Progenitor cell of endocrine pancreas (in vitro differentiated cells): ENCODE results near the gene MIGA1. TPM values are rescaled to one million over a fixed set of nuclear protein-coding genes. Genes with fewer than 3 reads are reported as not detected.
"Not testable (repeated sequence)": the region's sequence is repeated elsewhere in the genome, so short reads cannot be mapped to it uniquely, and the experiment has no call there.

ENCODE experiments used
- DNase-seq: peaks from one replicate; pipeline ENCODE4 v3.0.0; 2021; ENCODE audit warnings: low spot score; ENCODE audit not compliant: unreplicated experiment
- H3K27ac Mint-ChIP-seq: 2 replicates; pipeline ENCODE4 v1.8.0; 2021; ENCODE audit warnings: mild to moderate bottlenecking, moderate library complexity, mixed read lengths
- H3K27me3 Mint-ChIP-seq: 2 replicates; pipeline ENCODE4 v1.8.0; 2021; ENCODE audit warnings: mixed read lengths
- H3K36me3 Mint-ChIP-seq: 2 replicates; pipeline ENCODE4 v1.8.0; 2022; ENCODE audit warnings: mixed read lengths; ENCODE audit not compliant: insufficient read depth
- H3K4me1 Mint-ChIP-seq: 2 replicates; pipeline ENCODE4 v1.8.0; 2021; ENCODE audit warnings: low read depth, mixed read lengths
- H3K4me3 Mint-ChIP-seq: 2 replicates; pipeline ENCODE4 v1.8.0; 2021; ENCODE audit warnings: low read depth, mild to moderate bottlenecking, moderate library complexity, mixed read lengths
- H3K9me3 Mint-ChIP-seq: 2 replicates; pipeline ENCODE4 v1.8.0; 2021; ENCODE audit warnings: low read depth, mixed read lengths
- CTCF ChIP-seq: fragments of 200-600 bp; sonication (generic); IDR thresholded peaks from one replicate; pipeline ENCODE4 v1.5.0; 2021; ENCODE audit warnings: antibody characterized with exemption, mild to moderate bottlenecking; ENCODE audit not compliant: unreplicated experiment
- total RNA-seq: library from RNA; stranded (reverse); gene quantifications from 2 replicates; pipeline ENCODE4 v1.2.1, GENCODE V29; 2021

Gene MIGA1
- total RNA-seq, 1 donor from 2014 or later: 14.9 TPM

- H3K36me3 Mint-ChIP-seq: peaks cover 28% of the 10 kb centered on the region
- H3K27ac Mint-ChIP-seq: no peak overlapping the region
- H3K9me3 Mint-ChIP-seq: peaks cover 7% of the 10 kb centered on the region
- no peak for DNase-seq
- TF ChIP-seq CTCF: no peak
- H3K27me3 Mint-ChIP-seq: no peaks in the 10 kb centered on the region
- no peak overlapping the region for H3K4me3 Mint-ChIP-seq
- H3K4me1 Mint-ChIP-seq: peaks cover 16% of the 10 kb centered on the region
These were observed 3.7 kb downstream of the MIGA1 start for GRCh38 chr1:77783141-77783540.

GRCh38 chr1:77786093-77786741, 6.8 kb downstream of the MIGA1 start:
- not testable (repeated sequence) for DNase-seq, H3K27ac Mint-ChIP-seq, H3K4me3 Mint-ChIP-seq, H3K4me1 Mint-ChIP-seq, H3K9me3 Mint-ChIP-seq, H3K27me3 Mint-ChIP-seq
- peaks cover 42% of the 10 kb centered on the region for H3K36me3 Mint-ChIP-seq

- Mint-ChIP-seq H3K36me3 (peaks cover 10% of the 10 kb centered on the region), H3K4me3 (no peak overlapping the region), H3K27me3 (no peaks in the 10 kb centered on the region), H3K9me3 (no peaks in the 10 kb centered on the region), H3K4me1 (peaks cover 6% of the 10 kb centered on the region), H3K27ac (no peak overlapping the region)
- no peak for DNase-seq
- no peak for TF ChIP-seq CTCF
These were observed 15.1 kb downstream of the MIGA1 start for GRCh38 chr1:77794550-77794949.

- DNase-seq: no peak
- Mint-ChIP-seq H3K4me3 (no peak overlapping the region), H3K27me3 (no peaks in the 10 kb centered on the region), H3K27ac (peak overlapping the region; percentile 56), H3K36me3 (peaks cover 5% of the 10 kb centered on the region), H3K4me1 (peaks cover 12% of the 10 kb centered on the region), H3K9me3 (no peaks in the 10 kb centered on the region)
- TF ChIP-seq CTCF: no peak
These were observed 17.4 kb downstream of the MIGA1 start for GRCh38 chr1:77796695-77797405.

- no peak for DNase-seq
- H3K4me1 Mint-ChIP-seq: peaks cover 12% of the 10 kb centered on the region
- peak overlapping the region; percentile 13 for H3K27ac Mint-ChIP-seq
- no peaks in the 10 kb centered on the region for H3K27me3 Mint-ChIP-seq
- H3K4me3 Mint-ChIP-seq: no peak overlapping the region
- H3K9me3 Mint-ChIP-seq: no peaks in the 10 kb centered on the region
- H3K36me3 Mint-ChIP-seq: peaks cover 6% of the 10 kb centered on the region
- no peak for TF ChIP-seq CTCF
These were observed 18.5 kb downstream of the MIGA1 start for GRCh38 chr1:77797991-77798390.

GRCh38 chr1:77802026-77802425, 22.6 kb downstream of the MIGA1 start:
- no peak overlapping the region for H3K4me3 Mint-ChIP-seq
- no peaks in the 10 kb centered on the region for H3K27me3 Mint-ChIP-seq
- peaks cover 9% of the 10 kb centered on the region for H3K36me3 Mint-ChIP-seq
- DNase-seq: no peak
- TF ChIP-seq CTCF: no peak
- H3K27ac Mint-ChIP-seq: peak overlapping the region; percentile 59
- no peaks in the 10 kb centered on the region for H3K9me3 Mint-ChIP-seq
- H3K4me1 Mint-ChIP-seq: peaks cover 7% of the 10 kb centered on the region
